Kidney epithelial cell (primary cell): ENCODE results near the gene KSR1. TPM values are rescaled to one million over a fixed set of nuclear protein-coding genes. Genes with fewer than 3 reads are reported as not detected.
"Not testable (repeated sequence)": the region's sequence is repeated elsewhere in the genome, so short reads cannot be mapped to it uniquely, and the experiment has no call there.

Experiments
- DNase-seq: peaks from one replicate; pipeline ENCODE4 v3.0.0-alpha.2; 2010; ENCODE audit warnings: low read depth
- H3K27me3 ChIP-seq: 2 replicates; pipeline ENCODE4 v1.6.0; 2011; ENCODE audit warnings: low read length; ENCODE audit not compliant: control insufficient read depth, insufficient read depth
- H3K36me3 ChIP-seq: 2 replicates; pipeline ENCODE4 v1.5.1; 2011; ENCODE audit warnings: low read length; ENCODE audit not compliant: control insufficient read depth, insufficient read depth
- H3K4me3 ChIP-seq: 2 replicates; pipeline ENCODE4 v1.5.1; 2011; ENCODE audit warnings: low read depth, mild to moderate bottlenecking, control low read depth, low read length
- CTCF ChIP-seq: IDR thresholded peaks from 2 replicates; pipeline ENCODE4 v1.5.1; 2011; ENCODE audit warnings: mild to moderate bottlenecking, moderate library complexity, low read length, control low read depth, inconsistent platforms; ENCODE audit not compliant: insufficient read depth, poor library complexity, severe bottlenecking
- total RNA-seq: library from RNA; depleted of rRNA; stranded (reverse); fragments of >200 nt; gene quantifications from 2 replicates; pipeline ENCODE4 v1.2.3, GENCODE V29; 2015

The KSR1 gene
- total RNA-seq, 1 donor from 2014 or later, result 11.2 TPM

- H3K4me3 ChIP-seq, result no peak overlapping the region
- no peaks in the 10 kb centered on the region for H3K27me3 ChIP-seq
- H3K36me3 ChIP-seq, result no peaks in the 10 kb centered on the region
- DNase-seq, result no peak
- no peak for TF ChIP-seq CTCF
Measured at GRCh38 chr17:27459433-27459832, 3.2 kb downstream of the KSR1 start.

- no peak overlapping the region for H3K4me3 ChIP-seq
- no peak for TF ChIP-seq CTCF
- no peaks in the 10 kb centered on the region for H3K36me3 ChIP-seq
- no peak for DNase-seq
- no peaks in the 10 kb centered on the region for H3K27me3 ChIP-seq
Measured at GRCh38 chr17:27460196-27460725, 4.0 kb downstream of the KSR1 start.

- Histone ChIP-seq H3K27me3 (no peaks in the 10 kb centered on the region), H3K36me3 (no peaks in the 10 kb centered on the region), H3K4me3 (no peak overlapping the region)
- TF ChIP-seq CTCF, result no peak
- DNase-seq, result no peak
Measured at GRCh38 chr17:27461192-27461859, 5.1 kb downstream of the KSR1 start.

GRCh38 chr17:27462149-27462548 lies 5.9 kb downstream of the KSR1 start:
- Histone ChIP-seq H3K36me3 (no peaks in the 10 kb centered on the region), H3K27me3 (no peaks in the 10 kb centered on the region)
- TF ChIP-seq CTCF, result no peak

GRCh38 chr17:27462714-27463113 lies 6.5 kb downstream of the KSR1 start:
- no peak for TF ChIP-seq CTCF
- DNase-seq, result no peak
- Histone ChIP-seq H3K4me3 (no peak overlapping the region), H3K27me3 (no peaks in the 10 kb centered on the region), H3K36me3 (no peaks in the 10 kb centered on the region)

More at GRCh38 chr17:27462149-27462548, 5.9 kb downstream of the KSR1 start:
- no peak overlapping the region for H3K4me3 ChIP-seq
- DNase-seq, result no peak

GRCh38 chr17:27463235-27463677 lies 7.0 kb downstream of the KSR1 start:
- no peak for TF ChIP-seq CTCF
- DNase-seq, result peak; percentile 48
- H3K4me3 ChIP-seq, result no peak overlapping the region
- H3K36me3 ChIP-seq, result no peaks in the 10 kb centered on the region
- no peaks in the 10 kb centered on the region for H3K27me3 ChIP-seq

GRCh38 chr17:27464019-27464418 lies 7.8 kb downstream of the KSR1 start:
- H3K27me3 ChIP-seq, result not testable (repeated sequence)

More at GRCh38 chr17:27464019-27464418, 7.8 kb downstream of the KSR1 start:
- H3K4me3 ChIP-seq, DNase-seq, H3K36me3 ChIP-seq: not testable (repeated sequence)
